Esophagus muscularis mucosa (tissue), 3 donors: ENCODE data around the gene POLE.

Experiments
- POLR2A ChIP-seq: fragments of 450-650 bp; IDR thresholded peaks from one replicate; pipeline ENCODE4 v1.6.1; 2017; ENCODE audit warnings: antibody characterized with exemption, moderate library complexity, mild to moderate bottlenecking, low read depth
- TF ChIP-seq, protein P1 (sequence below), 3 experiments: fragments of 200-600 bp in 2 of 3; fragments of 450-650 bp in 1 of 3; sonication (generic) in 2 of 3; IDR thresholded peaks; one replicate each; pipeline ENCODE4 v1.5.1; 2017 to 2019; ENCODE audit warnings: antibody characterized with exemption in 3 of 3, mild to moderate bottlenecking in 2 of 3, moderate library complexity in 1 of 3

DNA sequence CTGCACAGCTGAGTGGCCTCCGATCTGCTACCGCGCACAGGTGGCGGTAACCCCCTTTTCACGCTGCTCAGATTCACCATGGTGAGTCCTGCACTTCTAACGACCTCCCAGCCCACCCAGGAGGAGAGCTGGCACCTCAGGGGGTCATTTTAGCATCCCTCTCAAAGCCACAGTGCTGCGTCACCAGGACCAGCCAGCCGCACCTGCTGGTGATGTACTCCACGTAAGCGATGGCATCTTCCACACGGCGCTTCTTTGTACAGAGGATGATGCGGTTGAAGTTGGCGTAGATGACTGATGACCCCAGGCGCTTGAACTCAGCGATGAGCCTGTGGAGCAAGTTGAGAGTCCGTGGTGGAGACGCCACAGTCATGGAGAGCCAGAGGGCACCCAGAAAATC, 49.3 kb downstream of the POLE start:
- TF ChIP-seq, protein P1, sequence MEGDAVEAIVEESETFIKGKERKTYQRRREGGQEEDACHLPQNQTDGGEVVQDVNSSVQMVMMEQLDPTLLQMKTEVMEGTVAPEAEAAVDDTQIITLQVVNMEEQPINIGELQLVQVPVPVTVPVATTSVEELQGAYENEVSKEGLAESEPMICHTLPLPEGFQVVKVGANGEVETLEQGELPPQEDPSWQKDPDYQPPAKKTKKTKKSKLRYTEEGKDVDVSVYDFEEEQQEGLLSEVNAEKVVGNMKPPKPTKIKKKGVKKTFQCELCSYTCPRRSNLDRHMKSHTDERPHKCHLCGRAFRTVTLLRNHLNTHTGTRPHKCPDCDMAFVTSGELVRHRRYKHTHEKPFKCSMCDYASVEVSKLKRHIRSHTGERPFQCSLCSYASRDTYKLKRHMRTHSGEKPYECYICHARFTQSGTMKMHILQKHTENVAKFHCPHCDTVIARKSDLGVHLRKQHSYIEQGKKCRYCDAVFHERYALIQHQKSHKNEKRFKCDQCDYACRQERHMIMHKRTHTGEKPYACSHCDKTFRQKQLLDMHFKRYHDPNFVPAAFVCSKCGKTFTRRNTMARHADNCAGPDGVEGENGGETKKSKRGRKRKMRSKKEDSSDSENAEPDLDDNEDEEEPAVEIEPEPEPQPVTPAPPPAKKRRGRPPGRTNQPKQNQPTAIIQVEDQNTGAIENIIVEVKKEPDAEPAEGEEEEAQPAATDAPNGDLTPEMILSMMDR (IDR thresholded peaks at IDR 0.05), result no peak
- no peak for TF ChIP-seq POLR2A
